ENCODE results near the gene CAPNS2.

The CAPNS2 gene

GRCh38 chr16:55577887-55578286 lies 11.4 kb downstream of the CAPNS2 start:
- in situ Hi-C loops (cut with MboI; ENCODE audit: low pct_unique_long_range_greater_than_20kb, low sequenced_read_pairs, unreplicated experiment), result no loop called here
- TF ChIP-seq, protein P1, sequence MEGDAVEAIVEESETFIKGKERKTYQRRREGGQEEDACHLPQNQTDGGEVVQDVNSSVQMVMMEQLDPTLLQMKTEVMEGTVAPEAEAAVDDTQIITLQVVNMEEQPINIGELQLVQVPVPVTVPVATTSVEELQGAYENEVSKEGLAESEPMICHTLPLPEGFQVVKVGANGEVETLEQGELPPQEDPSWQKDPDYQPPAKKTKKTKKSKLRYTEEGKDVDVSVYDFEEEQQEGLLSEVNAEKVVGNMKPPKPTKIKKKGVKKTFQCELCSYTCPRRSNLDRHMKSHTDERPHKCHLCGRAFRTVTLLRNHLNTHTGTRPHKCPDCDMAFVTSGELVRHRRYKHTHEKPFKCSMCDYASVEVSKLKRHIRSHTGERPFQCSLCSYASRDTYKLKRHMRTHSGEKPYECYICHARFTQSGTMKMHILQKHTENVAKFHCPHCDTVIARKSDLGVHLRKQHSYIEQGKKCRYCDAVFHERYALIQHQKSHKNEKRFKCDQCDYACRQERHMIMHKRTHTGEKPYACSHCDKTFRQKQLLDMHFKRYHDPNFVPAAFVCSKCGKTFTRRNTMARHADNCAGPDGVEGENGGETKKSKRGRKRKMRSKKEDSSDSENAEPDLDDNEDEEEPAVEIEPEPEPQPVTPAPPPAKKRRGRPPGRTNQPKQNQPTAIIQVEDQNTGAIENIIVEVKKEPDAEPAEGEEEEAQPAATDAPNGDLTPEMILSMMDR (IDR thresholded peaks at IDR 0.05; ENCODE audit: extremely low read depth, insufficient read depth, missing control alignments), result no peak
- DNase-seq (ENCODE audit: low spot score), result no peak

DNA sequence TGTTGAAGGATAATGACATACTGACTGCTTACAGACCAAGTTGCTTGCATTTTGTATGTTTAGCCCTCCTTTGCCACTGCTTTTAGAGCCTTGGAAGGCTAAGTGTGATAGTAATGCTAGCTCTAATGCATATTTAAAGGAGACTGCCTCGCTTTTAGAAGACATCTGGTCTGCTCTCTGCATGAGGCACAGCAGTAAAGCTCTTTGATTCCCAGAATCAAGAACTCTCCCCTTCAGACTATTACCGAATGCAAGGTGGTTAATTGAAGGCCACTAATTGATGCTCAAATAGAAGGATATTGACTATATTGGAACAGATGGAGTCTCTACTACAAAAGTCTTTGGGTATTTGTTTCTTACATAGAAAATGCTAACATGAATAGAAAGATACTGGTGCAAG lies 19.1 kb downstream of the CAPNS2 start:
- no peak for DNase-seq (ENCODE audit: low spot score)
- in situ Hi-C loops (cut with MboI; ENCODE audit: low pct_unique_long_range_greater_than_20kb, low sequenced_read_pairs, unreplicated experiment), result no loop called here
- TF ChIP-seq, protein P1 (IDR thresholded peaks at IDR 0.05; ENCODE audit: extremely low read depth, insufficient read depth, missing control alignments), result no peak

DNA sequence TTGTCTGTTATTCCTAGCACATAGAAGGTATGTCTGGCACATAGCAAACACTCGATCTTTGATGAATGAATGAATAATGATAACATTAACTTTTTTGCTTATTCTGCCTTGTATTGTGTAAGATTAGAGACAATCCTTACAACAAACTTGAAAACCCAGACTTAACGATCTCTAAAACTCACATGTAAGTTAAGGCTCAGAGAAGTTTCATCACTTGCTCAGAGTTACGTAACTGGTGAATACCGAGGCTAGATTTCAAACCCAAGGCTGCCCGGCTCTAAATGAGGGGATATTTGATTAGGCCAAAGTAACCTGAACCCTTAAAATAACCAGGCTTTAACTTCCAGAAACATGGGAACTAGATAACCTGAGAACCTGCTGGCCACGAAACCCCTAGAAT lies 22.3 kb downstream of the CAPNS2 start:
- in situ Hi-C loops (cut with MboI; ENCODE audit: low pct_unique_long_range_greater_than_20kb, low sequenced_read_pairs, unreplicated experiment), result no loop called here
- DNase-seq (ENCODE audit: low spot score), result no peak
- TF ChIP-seq, protein P1 (IDR thresholded peaks at IDR 0.05; ENCODE audit: extremely low read depth, insufficient read depth, missing control alignments), result no peak

DNA sequence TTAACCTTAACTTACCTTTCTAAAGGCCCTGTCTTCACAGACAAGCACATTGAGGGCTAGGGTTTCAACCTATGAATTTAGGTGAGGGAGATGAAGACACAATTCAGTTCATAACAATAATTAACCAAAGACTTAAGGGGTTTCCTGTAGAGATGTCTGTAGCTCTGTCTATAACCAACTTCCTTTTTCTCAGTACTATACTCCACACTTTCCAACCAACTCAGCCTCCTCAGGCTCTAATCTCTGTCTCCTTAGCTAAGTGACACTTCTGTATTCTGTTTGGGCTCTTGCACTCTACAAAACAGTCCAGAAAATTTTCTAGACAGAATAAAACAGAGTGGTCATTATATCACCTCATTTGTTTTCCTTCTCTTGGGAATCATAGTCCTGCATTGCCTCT lies 25.8 kb downstream of the CAPNS2 start:
- TF ChIP-seq, protein P1 (IDR thresholded peaks at IDR 0.05; ENCODE audit: extremely low read depth, insufficient read depth, missing control alignments), result no peak
- in situ Hi-C loops (cut with MboI; ENCODE audit: low pct_unique_long_range_greater_than_20kb, low sequenced_read_pairs, unreplicated experiment), result no loop called here

GRCh38 chr16:55597928-55598327 lies 31.4 kb downstream of the CAPNS2 start:
- in situ Hi-C loops (cut with MboI; ENCODE audit: low pct_unique_long_range_greater_than_20kb, low sequenced_read_pairs, unreplicated experiment), result no loop called here
- TF ChIP-seq, protein P1 (IDR thresholded peaks at IDR 0.05; ENCODE audit: extremely low read depth, insufficient read depth, missing control alignments), result no peak
- no peak for DNase-seq (ENCODE audit: low spot score)

More for the DNA sequence above, 25.8 kb downstream of the CAPNS2 start:
- no peak for DNase-seq (ENCODE audit: low spot score)

DNA sequence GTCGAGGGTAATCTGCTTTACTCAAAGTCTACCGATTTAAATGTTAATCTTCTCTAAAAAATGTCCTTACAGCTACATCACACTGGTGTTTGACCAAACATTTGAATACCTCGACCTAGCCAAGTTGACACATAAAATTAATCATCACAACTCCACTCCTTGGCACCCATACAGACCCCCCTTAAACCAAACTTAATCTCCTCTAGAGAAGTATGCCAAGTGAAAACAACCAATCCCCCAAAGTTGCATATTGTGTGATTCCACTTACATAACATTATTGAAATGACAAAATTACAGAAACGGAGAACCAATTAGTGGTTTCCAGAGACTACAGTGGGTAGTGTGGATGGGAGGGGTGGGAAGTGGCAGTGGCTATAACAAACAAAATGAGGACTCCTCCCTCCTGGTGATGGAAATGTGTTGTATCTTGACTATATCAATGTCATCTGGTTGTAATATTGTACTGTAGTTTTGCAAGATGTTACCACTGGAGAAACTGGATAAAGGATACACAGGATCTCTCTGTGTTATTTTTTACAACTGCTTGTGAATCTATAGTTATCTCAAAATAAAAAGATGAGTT lies 39.4 kb downstream of the CAPNS2 start:
- no peak for DNase-seq (ENCODE audit: low spot score)
- TF ChIP-seq, protein P1 (IDR thresholded peaks at IDR 0.05; ENCODE audit: extremely low read depth, insufficient read depth, missing control alignments), result no peak
- in situ Hi-C loops (cut with MboI; ENCODE audit: low pct_unique_long_range_greater_than_20kb, low sequenced_read_pairs, unreplicated experiment), result no loop called here

Measured in GM13977 (cell line).